Left forelimb (tissue), 1 donor: ENCODE results near the gene IQCE.

Source experiments
- DNase-seq: peaks from one replicate; pipeline ENCODE4 v3.0.0-alpha.2; 2018; ENCODE audit warnings: low spot score

IQCE gene

DNA sequence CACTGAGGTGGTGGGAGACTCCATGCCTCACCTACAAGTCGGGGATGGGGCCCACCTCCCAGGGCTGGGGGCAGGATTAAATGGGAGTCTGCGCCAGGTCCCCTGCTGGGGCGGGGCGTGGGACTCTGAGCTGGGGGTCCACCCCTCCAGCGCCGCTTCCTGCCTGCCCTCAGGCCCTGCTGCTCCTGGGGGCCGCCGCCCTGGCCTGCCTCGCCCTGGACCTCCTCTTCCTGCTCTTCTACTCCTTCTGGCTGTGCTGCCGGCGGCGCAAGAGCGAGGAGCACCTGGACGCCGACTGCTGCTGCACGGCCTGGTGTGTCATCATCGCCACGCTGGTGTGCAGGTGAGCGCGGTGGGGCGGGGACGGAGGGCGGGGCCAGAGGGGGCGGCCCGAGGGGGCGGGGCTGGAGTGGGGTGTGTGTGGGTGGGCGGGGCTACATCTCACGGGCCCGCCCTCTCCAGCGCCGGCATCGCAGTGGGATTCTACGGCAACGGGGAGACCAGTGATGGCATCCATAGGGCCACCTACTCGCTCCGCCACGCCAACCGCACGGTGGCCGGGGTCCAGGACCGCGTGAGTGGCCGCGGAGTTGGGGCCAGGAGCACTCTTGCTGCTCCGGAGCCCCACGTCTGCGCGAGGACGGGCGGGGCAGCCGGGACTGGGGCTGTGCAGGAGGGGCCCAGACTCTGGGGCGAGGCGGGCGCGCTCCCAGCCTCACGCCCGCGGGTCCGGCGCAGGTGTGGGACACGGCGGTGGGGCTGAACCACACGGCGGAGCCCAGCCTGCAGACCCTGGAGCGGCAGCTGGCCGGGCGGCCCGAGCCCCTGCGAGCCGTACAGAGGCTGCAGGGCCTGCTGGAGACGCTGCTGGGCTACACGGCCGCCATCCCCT lies 88.1 kb downstream of the IQCE start:
- no peak for DNase-seq

GRCh38 chr7:2647594-2648172 lies 88.9 kb downstream of the IQCE start:
- DNase-seq = no peak

DNA sequence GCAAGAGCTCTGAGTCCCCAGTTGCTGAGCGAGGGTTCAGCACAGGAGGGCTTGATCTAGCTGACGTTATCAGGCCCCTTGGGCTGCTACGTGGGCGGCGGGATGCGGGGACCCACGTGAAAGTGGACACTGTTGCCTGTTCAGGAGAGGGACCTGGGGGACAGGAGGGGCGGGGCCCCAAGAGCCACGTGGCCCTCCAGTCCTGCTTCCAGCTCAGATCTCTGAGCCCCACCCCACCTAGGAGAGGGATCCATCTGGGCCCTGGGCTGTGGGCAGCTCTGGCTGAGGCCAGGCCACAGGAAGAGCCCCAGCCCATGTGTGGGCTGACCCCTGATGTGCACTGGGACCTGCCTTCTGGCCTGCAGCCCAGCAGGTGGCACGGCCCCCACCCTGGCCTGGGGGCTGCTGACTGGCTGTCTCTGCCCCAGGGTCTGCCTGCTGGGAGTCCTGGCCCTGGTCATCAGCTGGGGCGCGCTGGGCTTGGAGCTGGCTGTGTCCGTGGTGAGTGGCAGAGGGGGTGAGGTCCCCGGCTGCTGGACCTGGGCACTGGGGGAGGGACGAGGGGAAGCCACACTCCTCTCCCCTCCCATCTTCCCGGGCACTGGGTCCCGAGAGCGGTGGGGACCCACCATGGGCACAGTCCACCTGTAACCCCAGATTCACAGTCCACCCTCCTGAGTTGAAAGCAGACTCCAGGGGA lies 90.5 kb downstream of the IQCE start:
- DNase-seq = no peak

DNA sequence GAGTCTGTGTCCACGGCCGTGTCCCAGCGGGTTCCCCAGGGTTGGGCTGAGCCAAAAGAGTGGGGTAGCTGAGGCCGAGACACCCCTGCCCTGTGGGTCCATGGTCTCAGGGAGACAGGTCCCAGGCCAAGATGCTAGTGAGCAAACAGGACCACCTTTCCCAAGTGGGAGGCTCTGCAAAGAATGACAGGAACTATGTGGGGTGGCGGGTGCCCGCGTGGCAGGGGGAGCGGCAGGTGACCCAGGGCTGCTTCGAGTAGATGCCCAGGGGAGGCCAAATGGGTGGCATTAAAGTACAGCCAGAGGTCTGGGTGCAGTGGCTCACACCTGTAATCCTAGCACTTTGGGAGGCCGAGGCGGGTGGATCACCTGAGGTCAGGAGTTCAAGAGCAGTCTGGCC lies 91.2 kb downstream of the IQCE start:
- no peak for DNase-seq

DNA sequence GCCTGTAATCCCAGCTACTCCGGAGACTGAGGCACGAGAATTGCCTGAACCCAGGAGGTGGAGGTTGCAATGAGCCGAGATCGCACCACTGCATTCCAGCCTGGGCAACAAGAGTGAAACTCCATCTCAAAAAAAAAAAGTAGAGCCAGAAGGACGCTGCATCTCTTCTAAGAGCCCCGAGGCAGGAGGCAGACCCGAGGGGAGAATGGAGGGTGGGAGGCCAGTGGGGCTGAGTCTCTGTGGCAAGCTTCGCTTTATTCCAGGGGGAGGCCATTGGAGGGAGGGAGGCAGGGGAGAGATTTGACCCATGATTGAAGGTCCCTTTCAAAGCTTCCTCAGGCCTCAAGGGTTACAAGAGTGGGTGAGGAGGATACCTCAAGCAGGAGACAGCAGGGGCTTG lies 91.7 kb downstream of the IQCE start:
- DNase-seq = no peak

GRCh38 chr7:2651336-2651735 lies 92.6 kb downstream of the IQCE start:
- no peak for DNase-seq

- DNase-seq = no peak
Measured at GRCh38 chr7:2651847-2652735, 93.3 kb downstream of the IQCE start.

- DNase-seq = no peak
Measured at GRCh38 chr7:2652736-2653060, 93.9 kb downstream of the IQCE start.

GRCh38 chr7:2654059-2654458 lies 95.3 kb downstream of the IQCE start:
- DNase-seq = no peak

DNA sequence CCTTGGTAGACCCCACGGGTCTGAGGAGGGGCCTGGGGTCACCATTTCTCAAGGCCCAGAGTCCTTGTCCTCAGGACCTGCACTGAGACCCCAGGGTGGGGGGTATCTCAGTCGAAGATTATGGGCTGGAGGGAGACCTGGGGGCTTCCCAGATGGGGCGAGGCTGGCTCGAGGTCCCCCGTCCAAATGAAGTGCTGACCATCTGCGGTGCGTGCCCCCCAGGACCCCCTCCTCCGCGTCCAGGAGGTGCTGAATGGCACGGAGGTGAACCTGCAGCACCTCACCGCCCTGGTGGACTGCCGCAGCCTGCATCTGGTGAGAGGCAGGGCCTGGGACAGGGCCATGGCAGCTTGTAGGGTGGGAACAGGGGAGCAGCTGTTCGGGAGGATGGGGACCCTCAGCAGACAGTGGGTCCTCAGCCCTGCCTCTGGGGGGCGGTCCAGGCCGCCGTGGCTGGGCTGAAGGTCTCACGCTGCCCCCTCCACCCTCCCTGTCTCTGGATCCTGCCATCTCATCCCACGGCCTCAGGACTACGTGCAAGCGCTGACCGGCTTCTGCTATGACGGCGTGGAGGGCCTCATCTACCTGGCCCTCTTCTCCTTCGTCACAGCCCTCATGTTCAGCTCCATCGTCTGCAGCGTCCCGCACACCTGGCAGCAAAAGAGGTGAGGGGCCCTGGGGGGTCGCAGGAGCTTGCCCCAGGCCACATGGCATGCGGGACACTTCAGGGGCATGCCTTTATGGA lies 97.3 kb downstream of the IQCE start:
- DNase-seq = no peak

DNA sequence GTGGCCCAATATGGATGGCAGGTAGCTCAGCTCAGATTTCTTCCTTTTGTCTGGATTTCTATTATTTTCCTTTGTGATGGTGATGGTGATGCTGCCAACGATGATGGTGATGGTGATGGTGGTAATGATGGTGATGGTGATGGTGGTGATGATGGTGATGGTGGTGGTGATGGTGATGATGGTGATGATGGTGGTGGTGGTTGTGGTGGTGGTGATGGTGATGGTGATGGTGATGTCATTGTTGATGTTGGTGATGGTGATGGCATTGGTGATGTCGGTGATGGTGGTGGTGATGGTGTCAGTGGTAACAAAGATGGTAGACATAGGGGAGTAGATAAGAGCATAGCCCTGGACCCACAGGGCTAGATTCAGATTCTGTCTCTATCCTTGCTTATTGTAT lies 98.4 kb downstream of the IQCE start:
- no peak for DNase-seq

DNA sequence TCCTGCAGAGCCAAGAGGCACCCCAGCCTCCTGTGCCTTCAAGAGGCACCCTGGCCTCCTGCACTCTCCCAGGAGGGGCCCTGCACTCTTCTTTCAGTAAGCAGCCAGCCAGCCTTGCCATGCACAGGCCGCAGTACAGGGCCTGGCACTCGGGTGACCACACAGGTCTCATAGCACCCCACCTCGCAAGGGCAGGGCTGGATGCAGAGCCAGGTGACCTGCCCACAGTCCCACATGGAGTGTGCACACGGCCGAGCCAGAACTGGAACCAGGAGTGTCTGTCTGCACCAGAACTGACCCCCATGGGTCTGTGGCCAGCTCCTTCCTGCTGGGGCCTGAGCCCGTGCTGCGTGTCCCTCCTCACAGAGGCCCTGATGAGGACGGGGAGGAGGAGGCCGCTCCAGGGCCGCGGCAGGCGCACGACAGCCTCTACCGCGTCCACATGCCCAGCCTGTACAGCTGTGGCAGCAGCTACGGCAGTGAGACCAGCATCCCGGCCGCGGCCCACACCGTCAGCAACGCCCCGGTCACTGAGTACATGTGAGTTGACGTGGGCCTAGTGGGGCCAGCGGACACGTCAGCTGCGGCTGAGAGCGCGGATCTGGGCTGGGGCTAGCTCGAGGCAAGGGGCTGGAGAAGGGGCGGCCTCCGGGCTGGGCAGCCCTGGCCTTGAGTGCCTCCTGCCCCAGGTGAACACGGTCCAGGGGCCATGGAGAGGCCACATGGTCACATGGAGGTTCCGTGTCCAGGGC lies 99.3 kb downstream of the IQCE start:
- no peak for DNase-seq

- no peak for DNase-seq
Measured at GRCh38 chr7:2658941-2659340, 100.2 kb downstream of the IQCE start.

- DNase-seq = no peak
Measured at GRCh38 chr7:2659556-2660358, 101.0 kb downstream of the IQCE start.

DNA sequence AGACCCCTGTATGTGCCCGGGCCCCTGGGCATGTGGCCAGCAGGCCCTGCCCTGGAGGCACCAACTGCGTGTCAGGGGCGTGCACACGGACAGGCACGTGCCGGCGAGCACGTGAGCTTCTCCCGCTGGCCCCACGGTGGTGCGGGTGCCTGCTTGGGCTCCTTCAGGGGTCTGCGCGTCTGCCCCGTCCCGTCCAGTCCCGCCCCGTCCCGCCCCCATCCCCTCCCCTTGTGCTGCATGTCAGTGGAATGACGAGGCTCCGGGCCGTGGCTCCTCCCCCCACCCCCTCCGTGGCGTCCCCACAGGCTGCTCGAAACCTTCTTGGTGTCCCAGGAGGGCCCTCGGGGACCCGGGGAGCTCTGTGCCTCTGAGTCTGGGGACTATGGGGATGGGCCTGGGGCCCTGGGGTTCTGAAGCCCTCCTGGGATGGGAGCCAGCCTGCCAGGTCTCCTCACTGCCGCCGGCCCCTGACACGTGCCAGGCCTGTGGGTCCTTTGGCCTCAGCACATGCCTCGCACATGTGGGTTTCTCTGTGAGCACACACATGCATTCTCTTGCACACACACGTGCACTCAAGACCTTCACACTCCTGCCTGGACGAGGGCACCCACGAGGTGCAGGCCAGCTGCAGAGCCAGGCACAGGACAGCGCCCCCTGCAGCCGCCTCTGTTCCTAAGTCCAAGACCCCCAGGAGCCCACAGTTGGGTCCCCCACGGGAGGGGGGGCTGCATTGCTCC lies 101.7 kb downstream of the IQCE start:
- no peak for DNase-seq

- DNase-seq = no peak
Measured at GRCh38 chr7:2661096-2661449, 102.3 kb downstream of the IQCE start.

DNA sequence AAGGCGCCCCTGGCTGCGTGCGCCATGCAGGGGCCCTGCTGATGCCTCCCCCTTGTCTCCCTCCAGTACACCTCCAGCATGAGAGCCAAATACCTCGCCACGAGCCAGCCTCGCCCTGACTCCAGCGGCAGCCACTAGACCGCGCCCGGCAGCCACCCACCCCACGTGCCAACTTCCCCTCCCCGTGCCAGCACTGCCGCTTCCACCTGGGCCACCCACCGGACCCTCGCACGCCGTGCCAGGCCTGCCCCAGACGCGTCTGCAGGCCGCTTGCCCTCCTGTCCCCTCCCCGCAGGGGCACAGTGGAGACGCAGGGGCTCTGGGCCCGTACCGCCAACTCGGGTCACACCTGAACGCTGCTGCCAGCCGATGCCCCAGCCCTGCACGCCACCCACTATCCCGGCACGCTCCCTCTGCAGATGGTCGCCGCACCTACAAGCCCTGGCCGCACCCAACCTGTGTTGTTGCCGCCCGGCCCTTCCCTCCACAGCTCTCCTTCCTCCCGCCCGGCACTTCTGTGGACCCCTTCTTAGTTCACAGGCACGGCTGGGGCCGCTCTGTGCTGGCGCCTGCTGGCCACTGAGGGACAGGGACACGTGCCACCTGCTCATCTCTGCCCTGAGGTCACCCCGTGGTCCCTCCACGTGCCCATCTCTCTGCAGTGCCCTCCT lies 103.0 kb downstream of the IQCE start:
- no peak for DNase-seq

- no peak for DNase-seq
Measured at GRCh38 chr7:2662273-2663120, 103.7 kb downstream of the IQCE start.
